ENCODE results near the gene ATPAF1.

DNA sequence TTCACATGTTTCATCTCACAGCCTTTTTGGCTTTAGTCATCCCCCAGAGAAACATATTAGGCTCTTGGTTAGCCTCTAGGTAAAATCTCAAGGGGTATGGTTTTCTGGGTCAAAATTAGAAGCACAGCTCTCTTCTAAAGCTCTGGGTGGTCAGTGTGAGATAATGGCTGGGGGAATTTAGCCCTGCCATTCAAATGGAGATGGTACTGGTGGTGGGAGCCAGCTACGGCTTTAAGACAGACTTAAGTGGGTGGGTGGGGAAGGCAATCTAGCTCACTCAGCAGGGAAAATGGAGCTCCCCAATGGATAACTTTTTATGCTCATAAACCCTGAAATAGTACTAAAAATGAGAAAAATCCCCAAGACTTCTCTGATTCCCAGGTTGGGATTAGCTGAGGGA is 9.2 kb upstream of the ATPAF1 start:
- no peak for TF ChIP-seq POLR2A (IDR thresholded peaks at IDR 0.05; ENCODE audit: low read length)
- no peak for TF ChIP-seq GATA1 (IDR thresholded peaks at IDR 0.05; ENCODE audit: low read depth, low read length)
